Stimulated activated CD4-positive, alpha-beta T cell treated with anti-CD3 and anti-CD28 coated beads, Interleukin-4, amount 100 ng/mL, for 4 hours (primary cell): ENCODE data around the gene SYK.
"Not testable (repeated sequence)": the region's sequence is repeated elsewhere in the genome, so short reads cannot be mapped to it uniquely, and the experiment has no call there.

Experiments
- DNase-seq, 2 experiments: peaks; one replicate each; pipeline ENCODE4 v3.0.0-alpha.2; 2020

SYK gene

DNA sequence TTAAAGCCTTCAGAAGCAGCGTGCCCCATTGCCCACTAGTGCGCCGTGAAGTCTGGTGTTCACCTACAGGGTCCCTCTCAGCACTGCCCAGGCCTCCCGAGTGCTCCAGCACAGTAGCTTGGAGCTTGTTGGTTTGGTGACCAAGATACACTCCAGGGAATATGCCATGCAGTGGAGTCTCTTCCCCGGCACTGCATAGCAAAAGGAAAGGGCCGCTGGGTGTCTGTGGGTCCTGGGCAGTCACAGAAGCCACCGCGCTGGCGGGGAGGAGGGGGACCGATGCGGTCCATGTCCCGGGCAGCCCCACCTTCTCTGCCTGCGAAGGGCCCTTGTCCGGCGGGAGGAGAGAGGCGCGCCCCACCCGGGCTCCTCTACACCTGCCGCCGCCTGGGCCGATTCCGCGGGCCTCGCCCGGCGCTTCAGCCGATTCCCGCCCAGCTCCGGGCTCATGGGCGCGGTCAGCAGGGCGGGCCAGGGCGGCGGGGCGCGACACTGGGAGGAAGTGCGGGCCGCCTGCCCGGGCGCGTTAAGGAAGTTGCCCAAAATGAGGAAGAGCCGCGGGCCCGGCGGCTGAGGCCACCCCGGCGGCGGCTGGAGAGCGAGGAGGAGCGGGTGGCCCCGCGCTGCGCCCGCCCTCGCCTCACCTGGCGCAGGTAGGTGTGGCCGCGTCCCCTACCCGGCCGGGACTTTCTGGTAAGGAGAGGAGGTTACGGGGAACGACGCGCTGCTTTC, at the start of gene SYK:
TSS of gene SYK (plus strand) at position 579 of the 732 bp plus-strand sequence. CDS start 42,080 bp downstream, outside the sequence.
- no peak for DNase-seq

DNA sequence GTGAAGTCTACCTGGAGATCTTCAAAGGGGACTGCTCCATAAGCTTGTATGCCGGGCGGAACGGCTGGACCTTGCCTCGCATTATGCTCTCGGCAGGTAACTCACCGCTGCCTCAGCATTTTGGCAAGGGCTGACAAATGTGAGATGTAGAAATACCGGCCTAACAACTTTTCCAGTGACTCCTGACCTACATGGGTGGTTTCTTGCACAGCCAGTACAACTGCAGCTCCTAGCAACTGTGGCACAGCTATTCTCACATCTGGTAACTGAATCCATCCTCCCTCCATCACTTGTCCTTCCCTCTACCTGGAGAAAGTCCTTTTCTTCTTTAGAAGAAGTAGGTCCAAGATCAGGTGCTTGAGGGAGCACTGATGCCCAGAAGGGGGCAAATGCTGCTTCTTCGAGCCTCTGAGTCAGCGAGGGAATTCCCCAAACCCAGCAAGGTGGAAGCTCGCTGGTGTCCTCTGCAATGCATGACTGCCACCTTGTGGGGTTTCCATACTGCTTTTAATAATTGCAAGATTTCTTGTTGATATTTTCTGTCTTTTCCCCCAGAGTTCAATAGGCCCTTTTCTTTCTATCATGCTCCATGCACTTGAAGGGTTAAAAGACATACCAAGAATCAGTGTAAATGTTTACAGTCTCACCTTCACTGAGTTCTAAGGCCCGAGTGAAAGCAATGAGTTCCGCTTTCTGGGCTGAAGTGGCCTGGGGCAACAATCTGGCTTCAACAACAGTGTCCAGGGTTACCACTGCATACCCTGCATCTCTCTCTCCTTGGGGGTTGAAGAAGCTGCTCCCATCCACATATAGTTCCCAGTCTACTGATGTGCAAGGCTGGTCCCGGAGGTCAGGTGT, 45.9 kb upstream of the SYK start:
- DNase-seq, result peak; percentile 56 to 65

DNA sequence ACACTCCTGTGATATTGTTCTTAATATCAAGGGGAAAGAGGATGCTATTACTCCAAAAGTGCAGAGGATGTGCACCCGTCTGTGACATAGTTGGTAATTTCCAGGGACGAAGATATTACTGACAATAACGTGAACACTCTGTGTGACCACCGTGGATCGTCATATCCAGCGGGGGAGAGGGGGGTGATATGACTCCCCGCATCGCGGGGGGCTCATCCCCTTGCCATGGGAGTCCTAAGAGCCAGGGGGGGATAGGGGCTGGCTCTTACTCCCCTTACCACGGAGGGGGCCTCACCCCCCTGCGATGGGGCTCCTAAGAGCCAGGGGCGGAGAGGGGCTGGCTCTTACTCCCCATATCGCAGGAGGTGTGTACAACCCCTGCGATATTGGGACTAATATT, 41.0 kb upstream of the SYK start:
- DNase-seq, result not testable (repeated sequence)

DNA sequence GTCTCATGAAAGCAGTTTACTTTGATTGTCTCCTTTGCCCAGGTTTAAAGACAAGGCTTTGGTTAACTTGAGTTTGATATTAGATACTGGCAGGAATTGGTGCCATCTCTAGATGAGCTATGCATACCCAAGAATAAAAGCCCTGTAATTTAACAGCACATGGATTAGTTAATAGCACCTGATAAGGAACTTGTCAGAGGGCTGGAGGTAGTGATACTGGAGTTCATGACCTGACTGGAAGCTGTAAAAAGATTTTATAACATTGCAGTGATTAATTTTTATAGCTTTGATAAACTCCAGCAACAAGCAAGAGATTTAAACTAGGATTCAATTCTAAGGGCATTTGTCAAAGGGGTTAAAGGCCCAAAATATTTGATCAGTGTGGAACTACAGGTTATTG, 34.9 kb upstream of the SYK start:
- no peak for DNase-seq

DNA sequence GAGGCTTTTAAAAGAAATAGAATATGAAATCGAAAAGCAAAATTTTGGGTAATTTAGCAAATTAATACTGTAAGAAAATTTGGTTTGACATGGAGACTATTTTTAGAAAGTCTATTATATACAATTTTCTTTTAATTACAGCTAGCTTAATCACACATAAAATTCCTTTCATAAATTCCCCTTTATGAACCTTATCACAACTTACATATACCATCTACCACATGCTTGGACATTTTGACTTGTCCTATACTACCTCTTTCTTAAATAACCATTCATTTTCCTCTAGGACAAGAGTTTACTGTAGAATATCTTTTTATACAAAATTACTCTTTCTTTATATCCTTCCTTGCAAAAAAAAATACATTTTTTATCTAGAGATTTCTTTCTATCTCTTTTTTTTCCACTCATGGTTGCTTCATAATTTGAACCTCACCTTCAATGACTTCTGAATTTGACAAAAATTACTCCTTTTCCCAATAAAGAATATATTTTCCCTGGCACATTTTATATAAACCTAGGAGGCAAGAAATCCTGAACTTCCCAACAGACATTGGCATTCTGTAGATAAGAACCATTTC, 34.0 kb upstream of the SYK start:
- DNase-seq, result no peak

DNA sequence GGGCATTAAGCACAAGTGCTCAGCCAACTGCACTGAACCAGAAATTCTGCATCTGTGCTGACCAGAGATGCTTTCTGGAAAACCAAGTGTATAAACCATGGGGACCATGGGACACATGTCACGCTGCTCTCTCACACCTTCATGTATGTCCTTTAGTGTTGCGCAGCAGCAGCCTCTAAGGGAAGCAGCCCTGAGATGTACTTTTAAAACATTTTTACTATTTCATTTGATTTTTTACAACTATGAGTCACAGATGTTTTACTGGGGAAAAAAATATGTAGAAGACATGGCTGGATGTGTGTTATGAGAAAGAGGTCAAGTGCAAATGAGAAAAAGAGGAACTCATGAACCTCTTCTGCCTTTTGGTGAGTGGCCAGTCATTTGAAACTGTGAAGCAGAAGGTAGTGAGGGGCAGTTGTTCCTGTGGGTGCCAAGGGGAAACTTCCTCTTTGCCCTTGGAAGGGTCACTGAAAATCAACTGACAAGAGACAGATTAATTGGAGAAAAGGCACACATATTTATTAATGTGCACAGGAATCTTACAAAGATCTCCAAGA, 31.4 kb upstream of the SYK start:
- DNase-seq, result no peak

DNA sequence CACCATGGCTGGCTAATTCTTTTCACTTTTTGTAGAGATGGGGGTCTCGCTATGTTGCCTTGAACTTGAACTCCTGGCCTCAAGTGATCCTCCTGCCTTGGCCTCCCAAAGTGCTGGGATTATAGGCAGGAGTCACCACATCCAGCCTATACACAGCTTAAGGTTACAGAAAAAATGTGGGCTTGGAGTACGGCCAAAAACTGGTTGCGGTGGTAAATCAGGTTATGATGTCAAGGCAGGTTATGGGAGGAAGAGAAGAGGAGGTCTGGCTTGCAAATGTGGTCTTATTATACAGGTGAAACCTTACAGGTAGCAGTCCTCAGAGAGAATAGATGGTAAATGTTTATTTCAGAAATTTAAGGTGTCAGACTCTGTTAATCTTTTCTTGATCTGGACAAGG, 30.7 kb upstream of the SYK start:
- no peak for DNase-seq

DNA sequence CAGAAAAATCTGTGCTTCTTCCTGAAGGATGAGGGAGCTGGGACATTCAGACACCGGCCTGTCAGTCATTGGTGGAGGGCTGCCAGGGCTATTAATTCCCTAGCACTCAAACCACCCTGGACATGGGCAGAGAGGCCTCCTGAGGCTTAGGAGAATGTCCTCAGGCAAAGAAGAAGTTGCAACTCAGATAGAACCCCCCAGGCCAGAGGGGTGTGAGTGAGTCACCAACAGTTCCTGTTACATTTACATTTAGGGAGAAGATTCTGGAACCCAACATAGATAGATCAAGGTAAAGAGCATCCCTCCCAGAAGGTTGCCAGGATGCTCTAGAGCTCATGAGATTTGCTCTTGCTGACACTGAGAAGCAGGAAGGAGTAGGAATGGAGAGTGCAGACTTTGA, 29.2 kb upstream of the SYK start:
- no peak for DNase-seq

DNA sequence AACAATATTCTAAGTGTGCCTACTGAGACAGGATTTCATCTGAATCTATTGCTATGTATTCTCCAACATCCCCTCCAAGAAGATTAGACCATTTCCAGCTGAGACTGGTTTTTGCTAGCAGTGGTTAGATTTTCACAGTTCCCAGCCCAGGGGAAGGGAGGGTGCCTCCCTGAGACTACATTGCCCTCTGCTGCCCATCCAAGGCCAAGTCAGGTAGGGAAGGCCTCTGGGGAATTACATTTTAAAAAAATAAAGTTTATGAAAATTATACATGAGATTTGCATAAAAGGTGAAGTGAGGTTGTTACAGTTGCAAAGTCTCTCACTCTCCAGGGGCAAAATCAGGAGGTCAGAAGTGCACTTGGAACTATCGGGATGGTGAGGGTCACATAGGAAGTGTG, 28.0 kb upstream of the SYK start:
- no peak for DNase-seq

DNA sequence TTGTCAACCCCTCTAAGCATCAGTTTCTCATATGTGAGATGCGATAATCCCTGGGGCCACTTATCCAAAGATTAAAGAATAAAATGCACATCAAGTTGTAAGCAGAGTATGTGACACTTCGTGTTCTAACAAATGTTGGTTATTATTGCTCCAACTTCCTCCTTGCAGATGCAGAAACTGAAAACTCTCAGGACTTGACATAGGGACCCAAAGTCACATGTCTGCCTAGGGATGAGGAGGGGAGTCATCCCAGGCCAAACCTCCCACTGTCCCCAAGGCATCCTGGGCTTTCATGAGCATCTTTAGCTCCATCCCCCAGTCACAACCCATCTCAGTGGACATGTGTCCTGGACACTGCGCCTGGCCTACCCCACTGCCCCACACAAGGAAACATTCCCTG, 27.5 kb upstream of the SYK start:
- no peak for DNase-seq

DNA sequence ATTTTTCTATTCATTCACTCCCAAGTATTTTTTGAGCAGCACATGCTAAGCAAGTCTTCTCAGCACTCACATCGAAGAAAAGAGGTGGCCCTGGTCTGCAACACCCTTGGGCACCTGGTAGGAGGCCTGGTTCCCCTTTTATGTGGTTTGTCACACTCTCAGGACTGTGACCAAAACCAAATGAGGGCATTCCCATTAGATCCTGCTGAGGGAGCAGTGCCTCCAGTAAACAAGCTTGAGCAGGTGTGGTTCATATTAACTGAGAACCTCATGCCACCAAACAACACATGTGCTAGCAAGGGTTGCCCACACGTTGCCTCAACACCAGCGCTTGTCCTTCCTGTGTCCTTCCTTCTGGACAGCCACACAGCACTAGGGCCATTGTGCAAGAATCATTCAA, 26.9 kb upstream of the SYK start:
- no peak for DNase-seq

DNA sequence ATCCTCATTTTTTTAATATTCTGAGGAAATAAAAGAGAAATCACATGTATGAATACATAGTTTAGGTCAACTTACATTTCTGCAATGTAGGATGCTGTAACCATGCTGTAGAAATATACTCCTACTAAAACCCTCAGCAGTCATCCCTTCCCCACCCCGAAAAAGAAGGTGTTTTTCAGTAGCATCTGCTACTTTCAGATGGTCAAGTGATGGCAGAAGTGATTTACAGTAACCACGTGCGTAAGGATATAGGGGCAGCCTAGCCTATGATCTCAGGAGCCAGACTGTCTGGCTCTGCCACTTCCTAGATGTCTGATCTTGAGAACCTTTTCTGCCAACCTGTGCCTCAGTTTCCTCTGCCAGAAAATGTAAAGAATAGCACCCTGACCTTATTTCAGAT, 26.0 kb upstream of the SYK start:
- DNase-seq, result no peak

DNA sequence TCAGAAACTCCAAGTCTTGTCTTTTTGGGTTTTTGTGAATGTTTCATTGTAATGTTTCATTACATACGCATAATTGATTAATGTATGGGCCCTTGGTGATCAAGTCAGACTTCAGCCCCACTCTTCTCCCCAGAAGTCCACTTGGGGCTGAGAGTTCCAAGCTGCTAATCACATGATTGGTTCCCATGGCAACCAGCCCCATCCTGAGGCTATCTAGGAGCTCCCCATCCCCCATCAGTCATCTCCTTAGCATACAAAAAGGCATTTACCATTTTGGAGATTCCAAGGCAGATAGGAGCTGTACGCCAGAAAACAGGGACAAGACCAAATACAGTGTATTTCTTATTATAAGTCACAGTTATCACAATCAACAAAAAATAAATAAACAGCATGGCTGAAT, 22.9 kb upstream of the SYK start:
- no peak for DNase-seq

DNA sequence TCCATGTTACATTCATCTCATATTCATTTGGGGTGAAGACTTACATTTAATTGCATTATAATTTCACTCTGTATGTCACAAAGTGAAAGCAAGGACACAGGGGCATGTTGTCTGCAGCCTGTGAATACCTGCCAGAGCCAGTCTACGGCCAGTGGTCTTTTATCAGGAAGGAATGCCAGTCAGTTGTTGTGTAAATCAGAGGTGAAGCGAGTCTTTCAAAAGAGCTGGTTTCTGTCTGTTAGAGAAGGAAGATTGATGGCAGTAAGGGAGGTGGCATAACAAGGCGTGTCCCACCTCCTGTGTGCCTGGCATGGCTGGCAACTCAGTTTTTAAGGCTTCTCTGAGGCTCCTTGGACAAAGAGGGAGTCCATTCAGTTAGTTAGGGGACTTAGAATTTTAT, 18.1 kb upstream of the SYK start:
- no peak for DNase-seq

DNA sequence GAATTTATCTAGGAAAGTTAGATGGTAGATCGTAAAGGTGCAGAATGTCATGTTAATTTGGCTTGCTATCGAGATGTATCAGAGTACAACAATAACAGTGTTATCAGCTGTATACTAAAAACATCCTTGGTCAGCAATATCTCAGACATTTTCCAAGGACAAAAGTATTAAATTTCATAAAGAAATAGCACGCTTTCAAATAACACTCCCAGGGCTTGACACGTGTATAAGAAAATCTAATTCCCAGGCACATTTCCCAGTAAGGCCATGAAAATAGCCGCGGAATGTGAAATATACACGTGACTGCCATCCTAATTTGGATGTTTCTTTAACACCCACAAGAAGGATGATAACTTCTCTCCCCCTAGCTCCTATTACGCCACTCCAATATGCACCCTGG, 17.7 kb upstream of the SYK start:
- no peak for DNase-seq

DNA sequence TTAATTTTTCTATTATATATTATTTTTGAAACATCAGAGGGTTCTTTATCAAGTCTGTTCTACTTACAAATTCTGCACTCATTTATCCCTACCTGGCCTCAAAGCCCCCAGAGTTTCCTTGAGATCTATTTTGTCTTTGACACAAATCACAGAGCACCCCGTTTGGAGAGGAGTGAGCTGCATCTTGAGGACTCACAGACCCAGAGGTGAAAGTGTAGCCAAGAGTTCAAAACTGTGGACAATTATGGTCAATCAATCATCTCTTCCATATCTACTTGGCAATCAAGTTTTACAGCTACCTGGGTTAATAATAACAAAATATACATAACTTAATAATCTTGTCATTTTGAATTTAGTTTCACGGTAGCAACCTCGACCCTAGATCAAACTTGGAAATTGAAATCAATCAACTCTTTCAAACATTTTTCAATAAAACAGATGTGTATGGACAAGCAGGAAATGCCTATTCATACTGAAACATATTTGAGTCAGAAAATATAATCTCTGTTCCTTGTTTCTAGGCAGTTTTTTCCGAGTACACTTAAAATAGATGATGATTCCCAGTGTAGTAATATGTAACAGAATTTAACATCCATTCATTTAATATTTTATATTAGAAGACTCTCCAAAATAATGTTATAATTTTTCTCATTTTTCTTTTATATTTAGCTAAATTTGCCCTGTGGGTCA, 13.7 kb upstream of the SYK start:
- no peak for DNase-seq

DNA sequence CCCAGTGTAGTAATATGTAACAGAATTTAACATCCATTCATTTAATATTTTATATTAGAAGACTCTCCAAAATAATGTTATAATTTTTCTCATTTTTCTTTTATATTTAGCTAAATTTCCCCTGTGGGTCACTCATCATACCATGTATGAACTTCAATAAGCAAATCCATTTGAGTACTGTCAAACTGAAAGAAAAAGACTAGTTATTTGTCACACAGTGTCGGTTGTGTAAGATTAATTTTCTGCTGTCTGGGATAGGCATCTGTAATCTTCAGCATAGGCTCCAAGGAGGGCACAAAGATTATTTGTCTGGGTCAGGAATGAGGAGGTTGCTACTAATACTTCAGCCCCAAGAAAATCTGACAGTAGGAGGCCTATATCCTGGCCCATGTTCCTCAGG, 13.1 kb upstream of the SYK start:
- DNase-seq, result not testable (repeated sequence)

DNA sequence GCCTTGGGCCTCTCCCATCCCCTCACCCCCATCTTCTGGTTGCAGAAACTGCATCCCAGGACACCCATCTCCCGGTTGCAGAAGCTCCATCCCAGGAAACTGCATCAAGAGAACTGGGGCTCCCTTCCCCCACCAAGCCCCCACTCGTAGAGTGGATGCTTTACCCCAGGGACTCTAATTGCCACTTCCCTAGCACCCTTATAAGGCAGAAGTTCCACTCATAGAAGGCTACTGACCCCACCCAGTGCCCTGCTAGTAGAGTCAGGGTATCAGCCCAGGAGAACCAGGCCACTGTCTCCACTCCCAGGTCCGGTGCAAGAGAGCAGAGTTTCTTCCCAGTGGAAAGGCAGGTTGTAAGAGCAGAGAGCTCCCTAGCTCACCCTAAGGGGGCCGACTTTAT, 12.2 kb upstream of the SYK start:
- no peak for DNase-seq

DNA sequence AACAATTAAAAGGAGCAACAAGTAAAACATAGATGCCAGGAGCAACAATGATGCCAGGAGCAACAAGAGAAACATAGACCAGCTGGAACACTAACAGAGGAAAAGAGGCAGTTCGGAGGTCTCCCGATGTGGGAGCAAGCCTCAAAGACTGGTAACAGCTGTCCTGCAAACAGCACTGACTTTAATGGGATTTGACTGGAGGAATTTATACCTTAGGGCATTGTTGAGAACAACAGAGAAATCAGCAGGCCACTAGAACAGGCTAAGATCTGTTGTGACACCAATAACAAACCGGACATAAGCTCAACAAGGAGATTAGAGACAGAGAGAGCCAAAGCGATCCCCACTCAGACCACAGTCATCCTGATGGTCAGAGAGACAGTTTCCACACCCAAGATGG, 11.8 kb upstream of the SYK start:
- DNase-seq, result no peak

DNA sequence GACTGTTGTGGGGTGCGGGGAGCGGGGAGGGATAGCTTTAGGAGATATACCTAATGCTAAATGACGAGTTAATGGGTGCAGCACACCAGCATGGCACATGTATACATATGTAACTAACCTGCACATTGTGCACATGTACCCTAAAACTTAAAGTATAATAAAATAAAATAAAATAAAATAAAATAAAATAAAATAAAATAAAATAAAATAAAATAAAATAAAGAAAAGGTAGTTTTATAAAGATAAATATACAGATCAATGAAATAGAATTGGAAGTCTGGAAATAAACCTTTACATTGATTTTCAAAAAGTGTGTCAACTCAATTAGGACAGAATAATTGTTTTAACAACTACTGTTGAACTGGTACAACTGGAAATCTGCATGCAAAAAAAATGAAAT, 8.6 kb upstream of the SYK start:
- not testable (repeated sequence) for DNase-seq

DNA sequence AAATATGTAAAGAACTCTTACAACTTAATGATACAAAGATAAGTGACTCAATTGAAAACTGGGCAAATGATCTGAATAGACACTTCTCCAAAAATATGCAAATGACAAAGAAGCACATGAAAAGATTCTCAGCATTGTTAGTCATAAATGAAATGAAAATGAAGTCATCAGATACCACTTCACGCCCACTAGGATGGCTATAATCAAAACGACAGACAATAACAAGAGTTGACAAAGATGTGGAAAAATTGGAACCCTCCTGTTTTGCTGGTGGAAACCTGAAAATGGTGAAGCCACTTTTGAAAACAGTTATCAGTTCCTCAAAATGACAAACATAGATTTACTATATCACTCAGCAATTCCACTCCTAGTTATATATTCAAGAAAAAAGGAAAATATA, 7.9 kb upstream of the SYK start:
- no peak for DNase-seq

DNA sequence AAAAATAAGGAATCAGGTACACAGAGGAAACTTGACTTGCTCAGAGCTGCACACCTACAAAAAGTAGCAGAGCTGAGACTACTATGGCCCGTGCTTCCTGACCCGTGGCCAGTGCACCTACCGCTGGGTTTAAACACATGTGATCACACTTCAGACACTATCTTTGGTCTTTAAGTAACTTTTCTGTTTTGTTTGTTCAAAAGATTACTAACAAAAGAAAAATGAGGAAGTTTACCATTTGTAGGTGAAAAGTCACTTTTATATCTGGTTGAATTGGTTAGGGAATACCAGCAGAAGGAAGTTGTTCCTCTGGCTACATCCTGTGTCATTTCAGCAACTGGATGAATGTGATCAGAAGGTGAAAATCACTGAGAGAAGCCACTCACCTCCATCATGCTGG, 6.5 kb upstream of the SYK start:
- DNase-seq, result no peak

DNA sequence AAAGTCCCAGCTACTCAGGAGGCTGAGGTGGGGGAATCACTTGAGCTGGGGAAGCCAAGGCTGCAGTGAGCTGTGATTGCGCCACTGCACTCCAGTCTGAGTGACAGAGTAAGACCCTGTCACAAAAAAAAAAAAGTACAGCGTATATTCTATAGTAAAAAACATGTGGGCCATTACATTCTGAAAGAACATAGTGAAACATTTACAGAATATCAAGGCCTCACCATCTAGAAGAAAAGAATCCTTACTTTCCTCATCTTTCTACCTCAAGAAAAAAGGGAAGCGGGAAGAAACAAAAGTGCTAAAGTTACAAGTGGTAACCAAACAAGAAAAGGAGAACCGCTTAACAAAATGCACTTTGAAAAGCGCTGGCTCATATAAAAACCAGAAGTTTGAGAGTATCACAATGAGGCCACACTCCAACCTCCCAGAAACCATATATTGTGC, 5.7 kb upstream of the SYK start:
- no peak for DNase-seq
